Measurements from ENCODE around the gene BEX3.
"Not testable (repeated sequence)": the region's sequence is repeated elsewhere in the genome, so short reads cannot be mapped to it uniquely, and the experiment has no call there.

BEX3 gene

GRCh38 chrX:103373581-103373980, 2.8 kb upstream of the BEX3 start:
- ChIA-PET CTCF (no interaction called here), POLR2A (no interaction called here)
- TF ChIP-seq CTCF (IDR thresholded peaks at IDR 0.05; ENCODE audit: control extremely low read depth, extremely low read depth, low read depth, missing control alignments), result no peak
- no peak for DNase-seq (ENCODE audit: extremely low spot score)

- ChIA-PET POLR2A (no interaction called here), CTCF (no interaction called here)
- TF ChIP-seq CTCF (IDR thresholded peaks at IDR 0.05; ENCODE audit: control extremely low read depth, extremely low read depth, low read depth, missing control alignments), result no peak
- DNase-seq (ENCODE audit: extremely low spot score), result no peak
Observed at GRCh38 chrX:103376979-103377324, 614 bp downstream of the BEX3 start.

- no peak for DNase-seq (ENCODE audit: extremely low spot score)
- POLR2A ChIA-PET, result no interaction called here
- no peak for TF ChIP-seq CTCF (IDR thresholded peaks at IDR 0.05; ENCODE audit: control extremely low read depth, extremely low read depth, low read depth, missing control alignments)
- CTCF ChIA-PET, result no interaction called here
Observed at GRCh38 chrX:103378990-103379389, 2.7 kb downstream of the BEX3 start.

- POLR2A ChIA-PET, result no interaction called here
Observed at GRCh38 chrX:103382877-103383276, 6.5 kb downstream of the BEX3 start.

GRCh38 chrX:103384672-103385071, 8.3 kb downstream of the BEX3 start:
- ChIA-PET CTCF (no interaction called here), POLR2A (no interaction called here)
- no peak for TF ChIP-seq CTCF (IDR thresholded peaks at IDR 0.05; ENCODE audit: control extremely low read depth, extremely low read depth, low read depth, missing control alignments)
- no peak for DNase-seq (ENCODE audit: extremely low spot score)

More at GRCh38 chrX:103382877-103383276, 6.5 kb downstream of the BEX3 start:
- CTCF ChIA-PET, result no interaction called here
- no peak for DNase-seq (ENCODE audit: extremely low spot score)
- TF ChIP-seq CTCF (IDR thresholded peaks at IDR 0.05; ENCODE audit: control extremely low read depth, extremely low read depth, low read depth, missing control alignments), result no peak

GRCh38 chrX:103385283-103385830, 9.0 kb downstream of the BEX3 start:
- DNase-seq (ENCODE audit: extremely low spot score); POLR2A ChIA-PET; CTCF ChIA-PET: not testable (repeated sequence)

- TF ChIP-seq CTCF (IDR thresholded peaks at IDR 0.05; ENCODE audit: control extremely low read depth, extremely low read depth, low read depth, missing control alignments), result no peak
- ChIA-PET POLR2A (no interaction called here), CTCF (no interaction called here)
- no peak for DNase-seq (ENCODE audit: extremely low spot score)
Observed at GRCh38 chrX:103386332-103386731, 10.0 kb downstream of the BEX3 start.

Measured in GM10248 (cell line).